Thoracic aorta (tissue), 2 donors: Measurements from ENCODE around the gene AHSG. TPM values are rescaled to one million over a fixed set of nuclear protein-coding genes. Genes with fewer than 3 reads are reported as not detected.

Source experiments
- ATAC-seq: fragments of 150-250 bp; one replicate; pipeline ENCODE4 v1.8.0; 2017; ENCODE audit warnings: low read depth; ENCODE audit not compliant: insufficient number of reproducible peaks, low FRiP score
- DNase-seq: peaks from one replicate; pipeline ENCODE4 v3.0.0-alpha.2; 2020; ENCODE audit warnings: low spot score
- H3K27ac ChIP-seq, 2 donors: fragments of 200-600 bp; sonication (generic); 1 replicate in 1 of 2; 2 replicates in 1 of 2; pipeline ENCODE4 v1.5.1; 2016; ENCODE audit warnings: mild to moderate bottlenecking in 2 of 2, moderate library complexity in 2 of 2
- H3K27me3 ChIP-seq: fragments of 200-600 bp; sonication (generic); replicated peaks from 2 replicates; pipeline ENCODE4 v1.6.0; 2016; ENCODE audit warnings: mild to moderate bottlenecking; ENCODE audit not compliant: insufficient read depth
- H3K36me3 ChIP-seq: fragments of 200-600 bp; sonication (generic); one replicate; pipeline ENCODE4 v1.5.1; 2016
- H3K4me1 ChIP-seq, 2 donors: fragments of 200-600 bp; sonication (generic); 1 replicate in 1 of 2; 2 replicates in 1 of 2; pipeline versions ENCODE4 v1.5.1 to v1.6.0; 2016; ENCODE audit warnings: low read depth in 2 of 2, mild to moderate bottlenecking in 1 of 2; ENCODE audit not compliant: control insufficient read depth in 1 of 2
- H3K4me3 ChIP-seq: fragments of 200-600 bp; sonication (generic); 2 replicates; pipeline ENCODE4 v1.5.1; 2016; ENCODE audit warnings: mild to moderate bottlenecking
- H3K9me3 ChIP-seq: fragments of 200-600 bp; sonication (generic); 2 replicates; pipeline ENCODE4 v1.5.1; 2016
- total RNA-seq, 2 donors: library from RNA; depleted of rRNA; stranded (reverse); fragments of >200 nt; gene quantifications; one replicate each; pipeline versions ENCODE4 v1.1.0 to v1.2.3, GENCODE V29; 2016
- TF ChIP-seq, protein P1 (sequence below): fragments of 200-600 bp; sonication (generic); IDR thresholded peaks from one replicate; pipeline ENCODE4 v1.5.1; 2019; ENCODE audit warnings: antibody characterized with exemption

Gene AHSG
- total RNA-seq, 2 donors from 2014 or later = not detected

DNA sequence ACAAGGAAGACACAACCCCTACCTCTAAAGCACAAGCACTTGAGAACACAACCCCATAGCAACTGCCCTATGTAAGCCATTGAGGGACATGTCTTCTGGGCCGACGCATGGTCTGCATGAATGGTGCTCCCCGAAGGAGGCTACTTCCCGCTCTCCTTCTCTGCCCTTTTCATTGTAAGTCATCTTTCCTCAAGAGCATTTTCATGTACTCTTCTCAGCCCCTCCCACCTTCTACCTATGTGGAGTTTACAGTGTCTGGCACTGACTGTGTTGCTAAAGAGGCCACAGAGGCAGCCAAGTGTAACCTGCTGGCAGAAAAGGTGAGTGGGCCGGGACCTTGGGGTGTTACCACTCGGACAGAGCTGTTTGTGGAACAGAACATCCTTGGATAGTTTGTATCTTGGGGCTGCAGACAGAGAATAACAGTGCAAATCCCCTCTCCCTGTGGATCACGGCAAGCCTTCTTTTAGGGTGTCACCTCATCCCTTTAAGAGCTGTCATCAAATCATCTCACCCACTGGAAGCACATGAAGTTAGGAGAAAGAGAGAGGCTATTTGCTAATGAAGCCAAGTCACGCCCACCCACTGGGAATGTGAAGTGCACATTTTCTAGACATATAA, 5.6 kb downstream of the AHSG start:
- ATAC-seq = no peak
- no peaks in the 10 kb centered on the region for H3K36me3 ChIP-seq
- TF ChIP-seq, protein P1, sequence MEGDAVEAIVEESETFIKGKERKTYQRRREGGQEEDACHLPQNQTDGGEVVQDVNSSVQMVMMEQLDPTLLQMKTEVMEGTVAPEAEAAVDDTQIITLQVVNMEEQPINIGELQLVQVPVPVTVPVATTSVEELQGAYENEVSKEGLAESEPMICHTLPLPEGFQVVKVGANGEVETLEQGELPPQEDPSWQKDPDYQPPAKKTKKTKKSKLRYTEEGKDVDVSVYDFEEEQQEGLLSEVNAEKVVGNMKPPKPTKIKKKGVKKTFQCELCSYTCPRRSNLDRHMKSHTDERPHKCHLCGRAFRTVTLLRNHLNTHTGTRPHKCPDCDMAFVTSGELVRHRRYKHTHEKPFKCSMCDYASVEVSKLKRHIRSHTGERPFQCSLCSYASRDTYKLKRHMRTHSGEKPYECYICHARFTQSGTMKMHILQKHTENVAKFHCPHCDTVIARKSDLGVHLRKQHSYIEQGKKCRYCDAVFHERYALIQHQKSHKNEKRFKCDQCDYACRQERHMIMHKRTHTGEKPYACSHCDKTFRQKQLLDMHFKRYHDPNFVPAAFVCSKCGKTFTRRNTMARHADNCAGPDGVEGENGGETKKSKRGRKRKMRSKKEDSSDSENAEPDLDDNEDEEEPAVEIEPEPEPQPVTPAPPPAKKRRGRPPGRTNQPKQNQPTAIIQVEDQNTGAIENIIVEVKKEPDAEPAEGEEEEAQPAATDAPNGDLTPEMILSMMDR = no peak
- no peaks in the 10 kb centered on the region for H3K9me3 ChIP-seq
- peaks cover 0 to 3% of the 10 kb centered on the region in 2 donors for H3K4me1 ChIP-seq
- H3K27me3 ChIP-seq = no peaks in the 10 kb centered on the region
- no peak for DNase-seq
- no peak overlapping the region for H3K4me3 ChIP-seq
- no peak overlapping the region for H3K27ac ChIP-seq

DNA sequence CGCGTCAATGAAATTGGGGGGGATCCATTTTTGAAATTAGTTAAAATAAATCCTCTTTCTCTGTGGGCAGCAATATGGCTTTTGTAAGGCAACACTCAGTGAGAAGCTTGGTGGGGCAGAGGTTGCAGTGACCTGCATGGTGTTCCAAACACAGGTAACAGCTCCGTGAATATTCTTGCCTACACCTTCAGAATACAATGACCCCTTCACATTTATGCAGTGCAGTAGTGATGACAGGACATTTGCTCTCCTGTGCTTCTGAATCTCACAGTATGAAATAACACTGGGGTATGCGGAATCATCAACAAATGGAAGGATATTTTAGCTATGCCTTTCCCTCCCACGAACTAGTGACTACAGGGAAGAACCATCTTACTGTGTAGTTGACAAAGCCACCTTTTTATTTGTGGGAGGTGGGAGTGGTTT, 6.9 kb downstream of the AHSG start:
- no peak overlapping the region for H3K4me3 ChIP-seq
- TF ChIP-seq, protein P1 = no peak
- H3K27me3 ChIP-seq = no peaks in the 10 kb centered on the region
- ATAC-seq = no peak
- no peaks in the 10 kb centered on the region for H3K36me3 ChIP-seq
- no peak for DNase-seq
- H3K27ac ChIP-seq = no peak overlapping the region
- H3K4me1 ChIP-seq = peaks cover 0 to 3% of the 10 kb centered on the region in 2 donors
- no peaks in the 10 kb centered on the region for H3K9me3 ChIP-seq

DNA sequence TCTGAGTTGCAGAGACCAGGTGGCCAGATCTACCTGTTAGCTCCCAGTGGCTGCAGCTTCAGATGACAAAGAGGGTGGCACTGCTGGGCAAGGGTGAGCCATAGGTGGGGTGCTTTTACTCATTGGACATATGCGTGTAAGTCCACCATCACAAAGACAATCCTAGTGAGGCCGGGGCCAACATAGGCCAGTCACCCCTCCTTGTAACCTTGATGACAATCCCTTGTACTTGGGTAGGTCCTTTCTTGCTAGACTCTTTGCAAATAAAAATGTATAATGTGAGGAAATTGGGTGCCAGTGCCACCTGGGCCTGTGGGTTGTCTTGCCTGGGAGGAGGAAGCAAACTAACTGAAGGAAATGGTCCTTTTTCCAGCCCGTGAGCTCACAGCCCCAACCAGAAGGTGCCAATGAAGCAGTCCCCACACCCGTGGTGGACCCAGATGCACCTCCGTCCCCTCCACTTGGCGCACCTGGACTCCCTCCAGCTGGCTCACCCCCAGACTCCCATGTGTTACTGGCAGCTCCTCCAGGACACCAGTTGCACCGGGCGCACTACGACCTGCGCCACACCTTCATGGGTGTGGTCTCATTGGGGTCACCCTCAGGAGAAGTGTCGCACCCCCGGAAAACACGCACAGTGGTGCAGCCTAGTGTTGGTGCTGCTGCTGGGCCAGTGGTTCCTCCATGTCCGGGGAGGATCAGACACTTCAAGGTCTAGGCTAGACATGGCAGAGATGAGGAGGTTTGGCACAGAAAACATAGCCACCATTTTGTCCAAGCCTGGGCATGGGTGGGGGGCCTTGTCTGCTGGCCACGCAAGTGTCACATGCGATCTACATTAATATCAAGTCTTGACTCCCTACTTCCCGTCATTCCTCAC, 7.6 kb downstream of the AHSG start:
- Histone ChIP-seq H3K9me3 (no peaks in the 10 kb centered on the region), H3K36me3 (no peaks in the 10 kb centered on the region), H3K27me3 (no peaks in the 10 kb centered on the region), H3K4me1 (peaks cover 0 to 3% of the 10 kb centered on the region in 2 donors), H3K4me3 (no peak overlapping the region), H3K27ac (no peak overlapping the region)
- TF ChIP-seq, protein P1 = no peak
- no peak for ATAC-seq
- DNase-seq = no peak

DNA sequence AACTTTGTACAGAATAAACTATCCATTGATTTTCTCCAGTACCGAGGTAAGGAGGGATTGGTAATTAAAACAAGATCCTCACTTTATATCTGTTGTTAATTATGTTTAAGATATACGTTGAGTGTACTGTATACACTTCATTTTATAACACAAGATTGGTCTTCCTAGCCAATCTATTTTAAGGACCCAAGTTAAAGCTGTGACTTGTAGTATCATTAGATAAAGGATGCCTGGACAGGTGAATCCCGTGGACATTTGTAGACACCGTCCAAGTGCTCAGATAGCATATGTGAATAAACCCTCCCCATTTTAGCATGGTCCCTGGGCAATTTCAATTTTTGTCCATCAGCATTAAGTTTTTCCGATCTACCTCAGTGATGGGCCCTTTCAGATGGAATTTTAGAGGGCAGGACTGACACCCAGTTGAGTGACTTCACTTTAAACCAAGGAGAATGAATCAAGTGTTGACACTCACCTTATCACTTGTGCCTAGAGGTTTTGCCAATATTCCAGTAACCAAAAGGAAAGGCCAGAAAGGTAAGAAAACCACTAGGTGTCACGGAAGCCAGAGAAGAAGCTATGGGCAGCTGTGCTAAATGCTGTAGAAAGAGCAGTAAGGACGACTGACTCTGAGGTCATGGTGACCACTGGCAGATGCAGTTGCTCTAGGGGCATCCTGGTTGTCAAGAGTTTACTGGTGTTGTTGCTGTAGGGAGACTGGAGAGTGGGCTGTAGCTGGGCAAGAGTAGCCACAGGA, 9.2 kb downstream of the AHSG start:
- Histone ChIP-seq H3K36me3 (no peaks in the 10 kb centered on the region), H3K4me1 (no peaks in the 10 kb centered on the region), H3K4me3 (no peak overlapping the region), H3K27ac (no peak overlapping the region), H3K9me3 (no peaks in the 10 kb centered on the region), H3K27me3 (no peaks in the 10 kb centered on the region)
- TF ChIP-seq, protein P1 = no peak
- no peak for ATAC-seq
- no peak for DNase-seq
